HepG2 (cell line): ENCODE results near the gene CYBRD1. TPM values are rescaled to one million over a fixed set of nuclear protein-coding genes. Genes with fewer than 3 reads are reported as not detected.

Experiments
- ASH2L ChIP-seq: fragments of 300-600, 200-600 bp; sonication (generic); IDR thresholded peaks from 2 replicates; pipeline ENCODE4 v1.7.0; 2017; ENCODE audit warnings: low read depth, mild to moderate bottlenecking, moderate library complexity, mixed read lengths, low read length; ENCODE audit not compliant: insufficient read length
- CENPX ChIP-seq: sonication (generic); formaldehyde crosslinking; IDR thresholded peaks from 2 replicates; pipeline ENCODE4 v1.9.0; 2021; ENCODE audit warnings: mild to moderate bottlenecking, missing genetic modification reagents, moderate library complexity
- DPF2 ChIP-seq: sonication (generic); formaldehyde crosslinking; IDR thresholded peaks from 2 replicates; pipeline ENCODE4 v1.4.0; 2020; ENCODE audit warnings: mild to moderate bottlenecking, low read depth, missing genetic modification reagents, borderline replicate concordance
- HOXA3 ChIP-seq: sonication (generic); formaldehyde crosslinking; IDR thresholded peaks from 2 replicates; pipeline ENCODE4 v1.5.0; 2020; ENCODE audit warnings: missing genetic modification reagents
- MAZ ChIP-seq, 2 experiments: sonication (generic) in 1 of 2; formaldehyde crosslinking in 1 of 2; IDR thresholded peaks; 2 replicates each; pipeline versions ENCODE4 v1.5.0 to v1.6.1; 2012 to 2020; ENCODE audit warnings: low read depth in 2 of 2, mild to moderate bottlenecking in 2 of 2, borderline replicate concordance in 1 of 2, improper control_type of control experiment in 1 of 2, low read length in 1 of 2, missing genetic modification reagents in 1 of 2, moderate library complexity in 1 of 2
- MEIS1 ChIP-seq: sonication (generic); formaldehyde crosslinking; IDR thresholded peaks from 2 replicates; pipeline ENCODE4 v1.9.0; 2021; ENCODE audit warnings: mild to moderate bottlenecking, missing genetic modification reagents, moderate library complexity, borderline replicate concordance
- MEIS2 ChIP-seq: sonication (generic); formaldehyde crosslinking; IDR thresholded peaks from 2 replicates; pipeline ENCODE4 v1.9.0; 2021; ENCODE audit warnings: mild to moderate bottlenecking, missing genetic modification reagents
- MTF1 ChIP-seq: sonication (generic); formaldehyde crosslinking; IDR thresholded peaks from 2 replicates; pipeline ENCODE4 v1.5.0; 2020; ENCODE audit warnings: missing genetic modification reagents
- MYNN ChIP-seq: sonication (generic); formaldehyde crosslinking; IDR thresholded peaks from 2 replicates; pipeline ENCODE4 v1.4.0; 2020; ENCODE audit warnings: mild to moderate bottlenecking, low read depth, missing genetic modification reagents
- NR1H2 ChIP-seq: sonication (generic); formaldehyde crosslinking; IDR thresholded peaks from 2 replicates; pipeline ENCODE4 v1.8.1; 2022; ENCODE audit warnings: low read depth, missing genetic modification reagents, borderline replicate concordance
- PRMT3 ChIP-seq: sonication (generic); formaldehyde crosslinking; IDR thresholded peaks from 2 replicates; pipeline ENCODE4 v1.8.1; 2022; ENCODE audit warnings: low read depth, mild to moderate bottlenecking, moderate library complexity, missing genetic modification reagents, borderline replicate concordance
- SMARCE1 ChIP-seq: fragments of 450-650 bp; IDR thresholded peaks from 2 replicates; pipeline ENCODE4 v1.6.1; 2017; ENCODE audit warnings: borderline replicate concordance
- ZFP90 ChIP-seq: sonication (generic); formaldehyde crosslinking; IDR thresholded peaks from 2 replicates; pipeline ENCODE4 v1.8.0; 2022; ENCODE audit warnings: missing genetic modification reagents, mild to moderate bottlenecking, inconsistent platforms, borderline replicate concordance
- ZNF160 ChIP-seq: sonication (generic); formaldehyde crosslinking; IDR thresholded peaks from 2 replicates; pipeline ENCODE4 v1.8.0; 2022; ENCODE audit warnings: mild to moderate bottlenecking, inconsistent platforms, missing genetic modification reagents
- ZNF430 ChIP-seq: sonication (generic); formaldehyde crosslinking; IDR thresholded peaks from 2 replicates; pipeline ENCODE4 v1.9.0; 2021; ENCODE audit warnings: mild to moderate bottlenecking, missing genetic modification reagents
- polyA plus RNA-seq, 8 experiments: library from polyadenylated mRNA; depleted of rRNA in 3 of 8; stranded (reverse) in 7 of 8; unstranded in 1 of 8; fragments of >200 nt; fragmentation: Illumina TruSeq in 4 of 8; extraction: Trizol in 4 of 8; gene quantifications; 2 replicates each; pipeline versions ENCODE4 v1.2.1 to v1.2.3, GENCODE V29; 2011 to 2016; ENCODE audit warnings: low read depth in 4 of 8, missing spikeins in 1 of 8, mixed read lengths in 1 of 8; ENCODE audit not compliant: insufficient read depth in 1 of 8
- total RNA-seq, 5 experiments: library from RNA; depleted of rRNA; stranded (reverse); fragments of >200 nt; fragmentation: Illumina TruSeq; extraction: Trizol; gene quantifications; 2 replicates each; pipeline ENCODE4 v1.2.3, GENCODE V29; 2016; ENCODE audit warnings: low read depth in 1 of 5
- TF ChIP-seq, protein P1 (sequence below): sonication (generic); formaldehyde crosslinking; IDR thresholded peaks from 2 replicates; pipeline ENCODE4 v1.8.0; 2022; ENCODE audit warnings: mild to moderate bottlenecking, missing genetic modification reagents; ENCODE audit not compliant: insufficient replicate concordance
- TF ChIP-seq, protein P2 (sequence below), 2 experiments: sonication (generic) in 1 of 2; formaldehyde crosslinking in 1 of 2; IDR thresholded peaks; 2 replicates each; pipeline versions ENCODE4 v1.5.1 to v1.6.1; 2011 to 2020; ENCODE audit warnings: borderline replicate concordance in 1 of 2, low read depth in 1 of 2, low read length in 1 of 2, mild to moderate bottlenecking in 1 of 2, missing genetic modification reagents in 1 of 2, moderate library complexity in 1 of 2
- TF ChIP-seq, protein P3 (sequence below): sonication (generic); formaldehyde crosslinking; IDR thresholded peaks from 2 replicates; pipeline ENCODE4 v1.5.0; 2020; ENCODE audit warnings: mild to moderate bottlenecking, missing genetic modification reagents
- TF ChIP-seq, protein P4 (sequence below): sonication (generic); formaldehyde crosslinking; IDR thresholded peaks from 2 replicates; pipeline ENCODE4 v1.5.0; 2020; ENCODE audit warnings: missing genetic modification reagents
- TF ChIP-seq, protein P5 (sequence below): sonication (generic); formaldehyde crosslinking; IDR thresholded peaks from 2 replicates; pipeline ENCODE4 v1.8.0; 2022; ENCODE audit warnings: missing genetic modification reagents, mild to moderate bottlenecking, inconsistent platforms, borderline replicate concordance

Gene CYBRD1
- total and polyA plus RNA-seq, 2 of the 13 experiments (the other 11 are each of a cell fraction or from before 2014, with no cell fraction given), result 0.13 to 0.42 TPM

DNA sequence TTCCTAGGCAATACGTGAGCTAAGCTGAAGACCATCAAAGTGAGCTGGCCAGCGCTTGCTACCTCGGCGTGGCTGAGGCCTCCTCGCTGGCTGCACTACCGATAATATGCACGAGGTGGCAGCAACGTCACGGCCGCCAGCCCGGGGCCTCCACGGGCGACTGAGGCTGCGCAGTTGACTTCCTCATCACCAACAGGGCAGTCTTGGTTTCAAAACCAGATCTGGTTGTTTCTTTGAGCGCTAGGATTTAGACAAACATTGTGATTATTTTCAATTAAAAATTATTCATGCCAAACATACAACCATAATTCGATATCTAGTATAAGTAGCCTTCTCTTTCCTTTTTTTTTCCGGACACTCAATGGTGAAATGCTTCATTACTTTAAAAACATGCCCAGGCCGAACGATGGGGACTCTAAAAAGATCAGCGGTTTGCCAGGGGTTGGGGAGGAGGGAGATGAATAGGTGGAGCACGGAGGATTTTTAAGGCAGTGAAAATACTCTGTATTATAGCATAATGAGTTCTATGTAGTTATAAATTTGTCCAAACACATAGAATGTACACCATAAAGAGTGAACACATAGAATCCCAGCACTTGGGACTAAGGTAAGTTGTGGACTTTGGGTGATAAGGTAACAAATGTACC lies 52.0 kb downstream of the CYBRD1 start (continued):
- TF ChIP-seq, protein P1, sequence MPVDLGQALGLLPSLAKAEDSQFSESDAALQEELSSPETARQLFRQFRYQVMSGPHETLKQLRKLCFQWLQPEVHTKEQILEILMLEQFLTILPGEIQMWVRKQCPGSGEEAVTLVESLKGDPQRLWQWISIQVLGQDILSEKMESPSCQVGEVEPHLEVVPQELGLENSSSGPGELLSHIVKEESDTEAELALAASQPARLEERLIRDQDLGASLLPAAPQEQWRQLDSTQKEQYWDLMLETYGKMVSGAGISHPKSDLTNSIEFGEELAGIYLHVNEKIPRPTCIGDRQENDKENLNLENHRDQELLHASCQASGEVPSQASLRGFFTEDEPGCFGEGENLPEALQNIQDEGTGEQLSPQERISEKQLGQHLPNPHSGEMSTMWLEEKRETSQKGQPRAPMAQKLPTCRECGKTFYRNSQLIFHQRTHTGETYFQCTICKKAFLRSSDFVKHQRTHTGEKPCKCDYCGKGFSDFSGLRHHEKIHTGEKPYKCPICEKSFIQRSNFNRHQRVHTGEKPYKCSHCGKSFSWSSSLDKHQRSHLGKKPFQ (CRISPR knock-in tag), result no peak
- TF ChIP-seq MEIS1 (CRISPR knock-in tag) (no peak), MAZ (IDR thresholded peaks at IDR 0.05; ENCODE audit: borderline replicate concordance, low read depth, low read length) (no peak), MAZ (CRISPR knock-in tag; IDR thresholded peaks at IDR 0.05; ENCODE audit: low read depth) (no peak), NR1H2 (no peak), MYNN (no peak), MTF1 (no peak), CENPX (no peak), MEIS2 (CRISPR knock-in tag) (0 out of 2 replicates have a peak, but pooled peaks have one; percentile 30), DPF2 (CRISPR knock-in tag) (no peak), ZNF160 (CRISPR knock-in tag) (no peak), SMARCE1 (no peak), ZNF430 (CRISPR knock-in tag) (no peak), ASH2L (peak; percentile 36), ZFP90 (no peak), PRMT3 (CRISPR knock-in tag) (no peak), HOXA3 (CRISPR knock-in tag) (no peak; the same call in 1 of the 2 replicates)
- TF ChIP-seq, protein P2, sequence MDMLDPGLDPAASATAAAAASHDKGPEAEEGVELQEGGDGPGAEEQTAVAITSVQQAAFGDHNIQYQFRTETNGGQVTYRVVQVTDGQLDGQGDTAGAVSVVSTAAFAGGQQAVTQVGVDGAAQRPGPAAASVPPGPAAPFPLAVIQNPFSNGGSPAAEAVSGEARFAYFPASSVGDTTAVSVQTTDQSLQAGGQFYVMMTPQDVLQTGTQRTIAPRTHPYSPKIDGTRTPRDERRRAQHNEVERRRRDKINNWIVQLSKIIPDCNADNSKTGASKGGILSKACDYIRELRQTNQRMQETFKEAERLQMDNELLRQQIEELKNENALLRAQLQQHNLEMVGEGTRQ (IDR thresholded peaks at IDR 0.05; ENCODE audit: low read depth, low read length), result no peak
- TF ChIP-seq, protein P2 (CRISPR knock-in tag; IDR thresholded peaks at IDR 0.05; ENCODE audit: borderline replicate concordance), result no peak
- TF ChIP-seq, protein P3, sequence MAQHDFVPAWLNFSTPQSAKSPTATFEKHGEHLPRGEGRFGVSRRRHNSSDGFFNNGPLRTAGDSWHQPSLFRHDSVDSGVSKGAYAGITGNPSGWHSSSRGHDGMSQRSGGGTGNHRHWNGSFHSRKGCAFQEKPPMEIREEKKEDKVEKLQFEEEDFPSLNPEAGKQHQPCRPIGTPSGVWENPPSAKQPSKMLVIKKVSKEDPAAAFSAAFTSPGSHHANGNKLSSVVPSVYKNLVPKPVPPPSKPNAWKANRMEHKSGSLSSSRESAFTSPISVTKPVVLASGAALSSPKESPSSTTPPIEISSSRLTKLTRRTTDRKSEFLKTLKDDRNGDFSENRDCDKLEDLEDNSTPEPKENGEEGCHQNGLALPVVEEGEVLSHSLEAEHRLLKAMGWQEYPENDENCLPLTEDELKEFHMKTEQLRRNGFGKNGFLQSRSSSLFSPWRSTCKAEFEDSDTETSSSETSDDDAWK (CRISPR knock-in tag), result no peak
- TF ChIP-seq, protein P4, sequence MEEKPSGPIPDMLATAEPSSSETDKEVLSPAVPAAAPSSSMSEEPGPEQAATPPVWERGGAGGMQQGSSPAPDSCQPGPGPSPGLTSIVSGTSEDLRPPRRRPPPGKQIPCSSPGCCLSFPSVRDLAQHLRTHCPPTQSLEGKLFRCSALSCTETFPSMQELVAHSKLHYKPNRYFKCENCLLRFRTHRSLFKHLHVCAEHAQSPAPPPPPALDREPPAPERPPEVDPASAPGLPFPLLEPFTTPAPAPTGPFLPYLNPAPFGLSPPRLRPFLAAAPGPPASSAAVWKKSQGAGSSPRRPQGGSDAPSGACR, result no peak
- TF ChIP-seq, protein P5, sequence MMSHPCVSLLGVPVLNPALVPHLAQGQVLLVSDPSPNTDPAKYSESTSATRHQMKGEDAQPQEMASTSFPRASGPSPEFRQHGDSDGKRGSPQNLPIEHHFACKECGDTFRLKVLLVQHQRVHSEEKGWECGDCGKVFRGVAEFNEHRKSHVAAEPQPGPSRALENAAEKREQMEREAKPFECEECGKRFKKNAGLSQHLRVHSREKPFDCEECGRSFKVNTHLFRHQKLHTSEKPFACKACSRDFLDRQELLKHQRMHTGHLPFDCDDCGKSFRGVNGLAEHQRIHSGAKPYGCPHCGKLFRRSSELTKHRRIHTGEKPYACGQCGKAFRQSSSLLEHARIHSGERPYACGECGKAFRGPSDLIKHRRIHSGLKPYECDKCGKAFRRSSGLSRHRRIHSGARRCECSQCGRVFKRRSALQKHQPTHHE, result no peak
